ENCODE results near the gene MAN2B2. TPM values are rescaled to one million over a fixed set of nuclear protein-coding genes. Genes with fewer than 3 reads are reported as not detected.
A peak's percentile ranks its signal among the peaks of the same experiment; 100 is the strongest.

The MAN2B2 gene
- total and polyA plus RNA-seq, 9 of the 15 experiments (the other 6 are each of a cell fraction or from before 2014, with no cell fraction given): 0.21 to 8.8 (median 3.7) TPM

DNA sequence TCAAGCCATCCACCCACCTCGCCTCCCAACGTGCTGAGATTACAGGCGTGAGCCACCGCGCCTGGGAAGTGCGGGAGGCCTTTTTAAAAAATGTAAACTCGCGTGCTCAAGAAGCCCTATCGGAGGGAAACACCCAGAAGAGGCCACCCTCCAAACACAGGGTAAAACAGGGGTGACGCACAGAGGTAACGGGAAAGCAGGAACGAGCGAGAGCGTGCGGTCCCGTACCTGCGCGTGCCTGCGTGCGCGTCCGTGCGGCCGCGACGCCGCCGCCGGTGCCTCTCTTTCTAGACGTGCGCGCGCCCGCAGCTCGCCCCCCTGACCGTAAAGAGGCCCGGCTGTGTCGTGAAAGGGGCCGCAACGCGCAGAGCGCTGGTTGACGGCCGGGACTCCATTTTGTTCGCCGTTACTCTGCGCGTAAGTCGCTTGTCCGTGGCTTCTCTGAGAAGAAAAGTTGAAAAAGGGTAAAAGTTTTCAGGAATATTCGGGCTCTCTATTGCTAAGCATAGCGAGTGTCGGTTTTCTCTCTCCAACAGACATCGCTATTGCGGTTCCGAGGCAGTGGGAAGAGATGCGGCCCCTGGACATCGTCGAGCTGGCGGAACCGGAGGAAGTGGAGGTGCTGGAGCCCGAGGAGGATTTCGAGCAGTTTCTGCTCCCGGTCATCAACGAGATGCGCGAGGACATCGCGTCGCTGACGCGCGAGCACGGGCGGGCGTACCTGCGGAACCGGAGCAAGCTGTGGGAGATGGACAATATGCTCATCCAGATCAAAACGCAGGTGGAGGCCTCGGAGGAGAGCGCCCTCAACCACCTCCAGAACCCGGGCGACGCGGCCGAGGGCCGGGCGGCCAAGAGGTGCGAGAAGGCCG is 65.5 kb downstream of the MAN2B2 start, which contains the start of gene MRFAP1 (continued):
- TF ChIP-seq, protein P1, sequence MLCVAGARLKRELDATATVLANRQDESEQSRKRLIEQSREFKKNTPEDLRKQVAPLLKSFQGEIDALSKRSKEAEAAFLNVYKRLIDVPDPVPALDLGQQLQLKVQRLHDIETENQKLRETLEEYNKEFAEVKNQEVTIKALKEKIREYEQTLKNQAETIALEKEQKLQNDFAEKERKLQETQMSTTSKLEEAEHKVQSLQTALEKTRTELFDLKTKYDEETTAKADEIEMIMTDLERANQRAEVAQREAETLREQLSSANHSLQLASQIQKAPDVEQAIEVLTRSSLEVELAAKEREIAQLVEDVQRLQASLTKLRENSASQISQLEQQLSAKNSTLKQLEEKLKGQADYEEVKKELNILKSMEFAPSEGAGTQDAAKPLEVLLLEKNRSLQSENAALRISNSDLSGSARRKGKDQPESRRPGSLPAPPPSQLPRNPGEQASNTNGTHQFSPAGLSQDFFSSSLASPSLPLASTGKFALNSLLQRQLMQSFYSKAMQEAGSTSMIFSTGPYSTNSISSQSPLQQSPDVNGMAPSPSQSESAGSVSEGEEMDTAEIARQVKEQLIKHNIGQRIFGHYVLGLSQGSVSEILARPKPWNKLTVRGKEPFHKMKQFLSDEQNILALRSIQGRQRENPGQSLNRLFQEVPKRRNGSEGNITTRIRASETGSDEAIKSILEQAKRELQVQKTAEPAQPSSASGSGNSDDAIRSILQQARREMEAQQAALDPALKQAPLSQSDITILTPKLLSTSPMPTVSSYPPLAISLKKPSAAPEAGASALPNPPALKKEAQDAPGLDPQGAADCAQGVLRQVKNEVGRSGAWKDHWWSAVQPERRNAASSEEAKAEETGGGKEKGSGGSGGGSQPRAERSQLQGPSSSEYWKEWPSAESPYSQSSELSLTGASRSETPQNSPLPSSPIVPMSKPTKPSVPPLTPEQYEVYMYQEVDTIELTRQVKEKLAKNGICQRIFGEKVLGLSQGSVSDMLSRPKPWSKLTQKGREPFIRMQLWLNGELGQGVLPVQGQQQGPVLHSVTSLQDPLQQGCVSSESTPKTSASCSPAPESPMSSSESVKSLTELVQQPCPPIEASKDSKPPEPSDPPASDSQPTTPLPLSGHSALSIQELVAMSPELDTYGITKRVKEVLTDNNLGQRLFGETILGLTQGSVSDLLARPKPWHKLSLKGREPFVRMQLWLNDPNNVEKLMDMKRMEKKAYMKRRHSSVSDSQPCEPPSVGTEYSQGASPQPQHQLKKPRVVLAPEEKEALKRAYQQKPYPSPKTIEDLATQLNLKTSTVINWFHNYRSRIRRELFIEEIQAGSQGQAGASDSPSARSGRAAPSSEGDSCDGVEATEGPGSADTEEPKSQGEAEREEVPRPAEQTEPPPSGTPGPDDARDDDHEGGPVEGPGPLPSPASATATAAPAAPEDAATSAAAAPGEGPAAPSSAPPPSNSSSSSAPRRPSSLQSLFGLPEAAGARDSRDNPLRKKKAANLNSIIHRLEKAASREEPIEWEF (CRISPR knock-in tag; IDR thresholded peaks at IDR 0.05): no peak
- no peak for TF ChIP-seq PHF20 (IDR thresholded peaks at IDR 0.05; ENCODE audit: partially characterized antibody)
- peak; percentile 88 for TF ChIP-seq ATF7 (IDR thresholded peaks at IDR 0.05)
- peak; percentile 67 to 79; a peak in 3 of 4 replicates for TF ChIP-seq MAZ (CRISPR knock-in tag; conservative IDR thresholded peaks at IDR 0.05 in 1 of 2, IDR thresholded peaks at IDR 0.05 in 1 of 2)
- TF ChIP-seq ZNF57 (CRISPR knock-in tag; IDR thresholded peaks at IDR 0.05): no peak
- TF ChIP-seq ELF1 (tag; IDR thresholded peaks at IDR 0.05): no peak
- no peak for TF ChIP-seq ZNF121 (CRISPR knock-in tag; conservative IDR thresholded peaks at IDR 0.05)
- no peak for TF ChIP-seq ZNF785 (CRISPR knock-in tag; IDR thresholded peaks at IDR 0.05)
- no peak for TF ChIP-seq ZNF830 (CRISPR knock-in tag; IDR thresholded peaks at IDR 0.05)
- TF ChIP-seq EP300 (IDR thresholded peaks at IDR 0.05; ENCODE audit: low read length): no peak; the same call in 1 of the 2 replicates
- peak; percentile 94 for TF ChIP-seq POLR2A (conservative IDR thresholded peaks at IDR 0.05)
- TF ChIP-seq BACH1 (tag; IDR thresholded peaks at IDR 0.05): peak; percentile 41; the same call in 1 of the 2 replicates
- TF ChIP-seq SETDB1 (IDR thresholded peaks at IDR 0.05; ENCODE audit: low read length): no peak
- TF ChIP-seq HDAC2 (IDR thresholded peaks at IDR 0.05): peak; percentile 82; the same call in 1 of the 2 replicates
- no peak for TF ChIP-seq ZC3H4 (CRISPR knock-in tag; IDR thresholded peaks at IDR 0.05; ENCODE audit: borderline replicate concordance)
- TF ChIP-seq GATAD2A (IDR thresholded peaks at IDR 0.05): no peak
- TF ChIP-seq LEF1 (IDR thresholded peaks at IDR 0.05): peak; percentile 55
- TF ChIP-seq, protein P2, sequence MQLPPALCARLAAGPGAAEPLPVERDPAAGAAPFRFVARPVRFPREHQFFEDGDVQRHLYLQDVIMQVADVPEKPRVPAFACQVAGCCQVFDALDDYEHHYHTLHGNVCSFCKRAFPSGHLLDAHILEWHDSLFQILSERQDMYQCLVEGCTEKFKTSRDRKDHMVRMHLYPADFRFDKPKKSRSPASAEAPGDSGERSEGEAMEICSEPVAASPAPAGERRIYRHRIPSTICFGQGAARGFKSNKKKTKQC (CRISPR knock-in tag; IDR thresholded peaks at IDR 0.05): peak; percentile 46; the same call in 1 of the 2 replicates
- TF ChIP-seq CCAR2 (IDR thresholded peaks at IDR 0.05; ENCODE audit: low read depth, low read length): no peak
- peak; percentile 96 for TF ChIP-seq BHLHE40 (IDR thresholded peaks at IDR 0.05; ENCODE audit: low read length)
- TF ChIP-seq, protein P3, sequence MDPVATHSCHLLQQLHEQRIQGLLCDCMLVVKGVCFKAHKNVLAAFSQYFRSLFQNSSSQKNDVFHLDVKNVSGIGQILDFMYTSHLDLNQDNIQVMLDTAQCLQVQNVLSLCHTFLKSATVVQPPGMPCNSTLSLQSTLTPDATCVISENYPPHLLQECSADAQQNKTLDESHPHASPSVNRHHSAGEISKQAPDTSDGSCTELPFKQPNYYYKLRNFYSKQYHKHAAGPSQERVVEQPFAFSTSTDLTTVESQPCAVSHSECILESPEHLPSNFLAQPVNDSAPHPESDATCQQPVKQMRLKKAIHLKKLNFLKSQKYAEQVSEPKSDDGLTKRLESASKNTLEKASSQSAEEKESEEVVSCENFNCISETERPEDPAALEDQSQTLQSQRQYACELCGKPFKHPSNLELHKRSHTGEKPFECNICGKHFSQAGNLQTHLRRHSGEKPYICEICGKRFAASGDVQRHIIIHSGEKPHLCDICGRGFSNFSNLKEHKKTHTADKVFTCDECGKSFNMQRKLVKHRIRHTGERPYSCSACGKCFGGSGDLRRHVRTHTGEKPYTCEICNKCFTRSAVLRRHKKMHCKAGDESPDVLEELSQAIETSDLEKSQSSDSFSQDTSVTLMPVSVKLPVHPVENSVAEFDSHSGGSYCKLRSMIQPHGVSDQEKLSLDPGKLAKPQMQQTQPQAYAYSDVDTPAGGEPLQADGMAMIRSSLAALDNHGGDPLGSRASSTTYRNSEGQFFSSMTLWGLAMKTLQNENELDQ (CRISPR knock-in tag; IDR thresholded peaks at IDR 0.05; ENCODE audit: borderline replicate concordance): no peak

Measured in K562 (cell line).